Measurements from ENCODE around the gene STAB2.

GRCh38 chr12:103785243-103786031, 198.4 kb downstream of the STAB2 start:
- TF ChIP-seq CTCF (IDR thresholded peaks at IDR 0.05; ENCODE audit: insufficient read depth, low read length, poor library complexity, severe bottlenecking) (no peak), EZH2phosphoT487 (conservative IDR thresholded peaks at IDR 0.05; ENCODE audit: low read length) (no peak)

All from SU-DHL-6 (cell line).